Calu3 (cell line): ENCODE measurements around the gene OR6P1. TPM values are rescaled to one million over a fixed set of nuclear protein-coding genes. Genes with fewer than 3 reads are reported as not detected.

Experiments
- Bru-seq: library from RNA; stranded (reverse); fragments of 400-500 nt; gene quantifications from one replicate; lab custom pipeline; 2021; lab: Mats Ljungman, UMichigan
- BruChase-seq, 2 experiments: library from RNA; stranded (reverse); fragments of 400-500 nt; gene quantifications; one replicate each; lab custom pipeline; 2021; lab: Mats Ljungman, UMichigan
- BruUV-seq: library from RNA; stranded (reverse); fragments of 400-500 nt; replicated peaks from 2 replicates; lab custom pipeline; 2021; lab: Mats Ljungman, UMichigan
- CTCF ChIA-PET: fragments of 300-600 bp; sonication (Branson Sonifier 250); formaldehyde crosslinking; loops from one replicate; lab custom pipeline; 2022; ENCODE audit warnings: antibody characterized with exemption; lab: Charles Lee
- DNase-seq: peaks from one replicate; pipeline ENCODE4 v3.0.0; 2022
- H3K27ac Mint-ChIP-seq: one replicate; pipeline ENCODE4 v1.8.0; 2022; ENCODE audit warnings: mixed read lengths; ENCODE audit not compliant: unreplicated experiment
- H3K27me3 Mint-ChIP-seq: one replicate; pipeline ENCODE4 v1.8.0; 2022; ENCODE audit warnings: mixed read lengths; ENCODE audit not compliant: unreplicated experiment
- H3K36me3 Mint-ChIP-seq: one replicate; pipeline ENCODE4 v1.8.0; 2022; ENCODE audit warnings: mild to moderate bottlenecking, moderate library complexity, mixed read lengths; ENCODE audit not compliant: insufficient read depth, unreplicated experiment
- H3K4me1 Mint-ChIP-seq: one replicate; pipeline ENCODE4 v1.8.0; 2022; ENCODE audit warnings: mild to moderate bottlenecking, low read depth, mixed read lengths; ENCODE audit not compliant: unreplicated experiment
- H3K4me3 Mint-ChIP-seq: one replicate; pipeline ENCODE4 v1.8.0; 2022; ENCODE audit warnings: mild to moderate bottlenecking, low read depth, moderate library complexity, mixed read lengths; ENCODE audit not compliant: unreplicated experiment
- H3K9me3 Mint-ChIP-seq: one replicate; pipeline ENCODE4 v1.8.0; 2022; ENCODE audit warnings: low read depth, mixed read lengths; ENCODE audit not compliant: unreplicated experiment
- CTCF ChIP-seq: fragments of 200-600 bp; IDR thresholded peaks from one replicate; pipeline ENCODE4 v1.8.0; 2022; ENCODE audit warnings: antibody characterized with exemption; ENCODE audit not compliant: unreplicated experiment
- intact Hi-C: fragments of 100-400 bp; cut with micrococcal nuclease; formaldehyde crosslinking; loops from one replicate; pipeline ENCODE4 v1.10.0; 2022; ENCODE audit not compliant: unreplicated experiment
- long read RNA-seq: library from polyadenylated mRNA; stranded (forward); transcript quantifications from one replicate; pipeline ENCODE4 v2.0.0, GENCODE V29; 2022
- total RNA-seq: library from RNA; stranded (reverse); gene quantifications from 2 replicates; pipeline ENCODE4 v1.2.3, GENCODE V29; 2022

Gene OR6P1
- not detected in 2 replicates for total RNA-seq
- Bru-seq, nascent RNA = not detected
- not detected for BruChase-seq, experiment 1, labeled RNA remaining after a 6-hour chase
- not detected for BruChase-seq, experiment 2, labeled RNA remaining after a 2-hour chase
- long read RNA-seq = 0 reads

- intact Hi-C loops = no loop called here
- CTCF ChIA-PET = no interaction called here
- H3K4me3 Mint-ChIP-seq = no peak within 1 kb of the TSS
- H3K27me3 Mint-ChIP-seq = peaks cover 29% of the 10 kb centered on the region
- no peaks in the 10 kb centered on the region for H3K4me1 Mint-ChIP-seq
- BruUV-seq = no TSS peak
- DNase-seq = no peak
- no peak for TF ChIP-seq CTCF
- H3K27ac Mint-ChIP-seq = no peak within 1 kb of the TSS
- H3K36me3 Mint-ChIP-seq = no peaks in the 10 kb centered on the region
- H3K9me3 Mint-ChIP-seq = no peaks in the 10 kb centered on the region
Observed at GRCh38 chr1:158570480-158570879, at the start of gene OR6P1. OR6P1 (minus strand) TSS chr1:158570580; CDS start chr1:158563604, 6,976 bp downstream.

GRCh38 chr1:158613764-158614163 lies 43.4 kb upstream of the OR6P1 start:
- Mint-ChIP-seq H3K27me3 (peaks cover 33% of the 10 kb centered on the region), H3K9me3 (no peaks in the 10 kb centered on the region), H3K27ac (no peak overlapping the region), H3K4me3 (no peak overlapping the region), H3K4me1 (no peaks in the 10 kb centered on the region), H3K36me3 (no peaks in the 10 kb centered on the region)
- BruUV-seq = no TSS peak
- no peak for TF ChIP-seq CTCF
- CTCF ChIA-PET = interaction anchor here (0.6 kb wide), 1 partner anchor 1484 kb away, joined by 5 read pairs; no protein-coding TSS in a partner anchor
- intact Hi-C loops = no loop called here
- DNase-seq = no peak

- Mint-ChIP-seq H3K27me3 (peaks cover 40% of the 10 kb centered on the region), H3K27ac (no peak overlapping the region), H3K36me3 (no peaks in the 10 kb centered on the region), H3K9me3 (no peaks in the 10 kb centered on the region), H3K4me3 (no peak overlapping the region), H3K4me1 (no peaks in the 10 kb centered on the region)
- DNase-seq = no peak
- TF ChIP-seq CTCF = no peak
- CTCF ChIA-PET = no interaction called here
- intact Hi-C loops = no loop called here
- BruUV-seq = no TSS peak
Observed at GRCh38 chr1:158611916-158612315, 41.5 kb upstream of the OR6P1 start.

- H3K27me3 Mint-ChIP-seq = peaks cover 32% of the 10 kb centered on the region
- no peak for DNase-seq
- intact Hi-C loops = no loop called here
- H3K9me3 Mint-ChIP-seq = no peaks in the 10 kb centered on the region
- H3K27ac Mint-ChIP-seq = no peak overlapping the region
- no peaks in the 10 kb centered on the region for H3K36me3 Mint-ChIP-seq
- no peak overlapping the region for H3K4me3 Mint-ChIP-seq
- no peaks in the 10 kb centered on the region for H3K4me1 Mint-ChIP-seq
- CTCF ChIA-PET = no interaction called here
- BruUV-seq = no TSS peak
- no peak for TF ChIP-seq CTCF
Observed at GRCh38 chr1:158607296-158607695, 36.9 kb upstream of the OR6P1 start.
